K562 (cell line): ENCODE data around the gene OXSM. TPM values are rescaled to one million over a fixed set of nuclear protein-coding genes. Genes with fewer than 3 reads are reported as not detected.

Source experiments
- CREBBP ChIP-seq: IDR thresholded peaks from one replicate; pipeline ENCODE4 v1.6.1; 2012; ENCODE audit warnings: low read depth, mild to moderate bottlenecking, control low read depth, inconsistent platforms, low read length
- MYC ChIP-seq, 2 experiments: fragments of 250-450 bp in 1 of 2; sonication (Bioruptor Pico) in 1 of 2; IDR thresholded peaks; 2 replicates each; pipeline versions ENCODE4 v1.5.1 to v1.6.1; 2012 to 2021; ENCODE audit warnings: low read depth in 2 of 2, borderline replicate concordance in 1 of 2, improper control_type of control experiment in 1 of 2, low read length in 1 of 2, mild to moderate bottlenecking in 1 of 2, moderate library complexity in 1 of 2
- NFYB ChIP-seq: IDR thresholded peaks from 2 replicates; pipeline ENCODE4 v1.6.1; 2011; ENCODE audit warnings: mild to moderate bottlenecking, moderate library complexity; ENCODE audit not compliant: insufficient read length; ENCODE audit errors: extremely low read depth
- TEAD4 ChIP-seq, 2 experiments: sonication (generic) in 1 of 2; formaldehyde crosslinking in 1 of 2; IDR thresholded peaks; 2 replicates each; pipeline versions ENCODE4 v1.6.1 to v1.8.0; 2012 to 2022; ENCODE audit warnings: borderline replicate concordance in 1 of 2, inconsistent platforms in 1 of 2, low read length in 1 of 2, mild to moderate bottlenecking in 1 of 2, missing genetic modification reagents in 1 of 2
- ZMIZ1 ChIP-seq, 2 experiments: fragments of 150-350 bp in 1 of 2; IDR thresholded peaks; 2 replicates each; pipeline ENCODE4 v1.6.1; 2012 to 2016; ENCODE audit warnings: low read depth in 2 of 2, low read length in 2 of 2, mild to moderate bottlenecking in 1 of 2, moderate library complexity in 1 of 2
- polyA plus RNA-seq, 8 experiments: library from polyadenylated mRNA; depleted of rRNA in 4 of 8; stranded (reverse) in 5 of 8; unstranded in 3 of 8; fragments of >200 nt; fragmentation: Nextera tagmentation in 2 of 8; fragmentation: Illumina TruSeq in 1 of 8; extraction: Ambion mirVana in 2 of 8; extraction: Trizol in 1 of 8; gene quantifications; 2 replicates each; pipeline versions ENCODE4 v1.2.1 to v1.2.3, GENCODE V29; 2011 to 2014; ENCODE audit warnings: inconsistent platforms in 1 of 8, missing spikeins in 1 of 8
- total RNA-seq, 7 experiments: library from RNA; depleted of rRNA in 6 of 7; stranded (reverse); fragments of >200 nt in 6 of 7; fragmentation: Illumina TruSeq in 2 of 7; extraction: Trizol in 2 of 7; gene quantifications; 2 replicates each; pipeline versions ENCODE4 v1.2.1 to v1.2.3, GENCODE V29; 2011 to 2021; ENCODE audit warnings: low replicate concordance in 1 of 7
- TF ChIP-seq, protein P1 (sequence below), 3 experiments: fragments of 200-800 bp in 1 of 3; fragments of 250-450 bp in 1 of 3; fragments of 450-650 bp in 1 of 3; sonication (Bioruptor Pico) in 1 of 3; sonication (Bioruptor generic) in 1 of 3; formaldehyde crosslinking in 1 of 3; IDR thresholded peaks; 2 replicates each; pipeline versions ENCODE4 v1.6.1 to v1.8.0; 2016 to 2022; ENCODE audit warnings: mild to moderate bottlenecking in 2 of 3, missing genetic modification characterization in 2 of 3, missing compliant biosample characterization in 1 of 3, moderate library complexity in 1 of 3
- TF ChIP-seq, protein P2 (sequence below), 2 experiments: fragments of 200-800 bp in 1 of 2; sonication (Bioruptor generic) in 1 of 2; sonication (generic) in 1 of 2; formaldehyde crosslinking in 1 of 2; IDR thresholded peaks in 1 of 2; conservative IDR thresholded peaks in 1 of 2; 2 replicates each; pipeline versions ENCODE4 v1.5.0 to v1.6.1; 2016 to 2020; ENCODE audit warnings: missing compliant biosample characterization in 1 of 2, missing genetic modification characterization in 1 of 2, missing genetic modification reagents in 1 of 2
- TF ChIP-seq, protein P3 (sequence below), 2 experiments: fragments of 450-650 bp; conservative IDR thresholded peaks; 2 replicates each; pipeline ENCODE4 v1.6.1; 2017; ENCODE audit warnings: mild to moderate bottlenecking in 2 of 2, moderate library complexity in 2 of 2

Gene OXSM
- total and polyA plus RNA-seq, 9 of the 15 experiments (the other 6 are each of a cell fraction or from before 2014, with no cell fraction given): 24.0 to 107 (median 34.0) TPM

DNA sequence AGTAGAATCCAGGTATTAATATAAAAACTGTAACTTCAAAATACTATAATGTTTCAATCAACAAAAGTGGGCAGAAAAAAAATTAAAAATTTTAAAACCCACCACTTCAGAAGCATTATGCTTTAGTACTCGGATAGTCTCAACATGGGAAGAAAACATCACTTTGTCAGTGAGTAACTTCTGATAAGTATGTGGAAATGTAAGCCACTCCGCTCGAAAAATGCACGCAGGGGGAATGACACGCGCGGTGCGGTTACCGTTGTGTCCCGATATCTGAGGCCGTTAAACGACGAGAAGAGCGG is 7.3 kb upstream of the OXSM start (continued):
- TF ChIP-seq, protein P1, sequence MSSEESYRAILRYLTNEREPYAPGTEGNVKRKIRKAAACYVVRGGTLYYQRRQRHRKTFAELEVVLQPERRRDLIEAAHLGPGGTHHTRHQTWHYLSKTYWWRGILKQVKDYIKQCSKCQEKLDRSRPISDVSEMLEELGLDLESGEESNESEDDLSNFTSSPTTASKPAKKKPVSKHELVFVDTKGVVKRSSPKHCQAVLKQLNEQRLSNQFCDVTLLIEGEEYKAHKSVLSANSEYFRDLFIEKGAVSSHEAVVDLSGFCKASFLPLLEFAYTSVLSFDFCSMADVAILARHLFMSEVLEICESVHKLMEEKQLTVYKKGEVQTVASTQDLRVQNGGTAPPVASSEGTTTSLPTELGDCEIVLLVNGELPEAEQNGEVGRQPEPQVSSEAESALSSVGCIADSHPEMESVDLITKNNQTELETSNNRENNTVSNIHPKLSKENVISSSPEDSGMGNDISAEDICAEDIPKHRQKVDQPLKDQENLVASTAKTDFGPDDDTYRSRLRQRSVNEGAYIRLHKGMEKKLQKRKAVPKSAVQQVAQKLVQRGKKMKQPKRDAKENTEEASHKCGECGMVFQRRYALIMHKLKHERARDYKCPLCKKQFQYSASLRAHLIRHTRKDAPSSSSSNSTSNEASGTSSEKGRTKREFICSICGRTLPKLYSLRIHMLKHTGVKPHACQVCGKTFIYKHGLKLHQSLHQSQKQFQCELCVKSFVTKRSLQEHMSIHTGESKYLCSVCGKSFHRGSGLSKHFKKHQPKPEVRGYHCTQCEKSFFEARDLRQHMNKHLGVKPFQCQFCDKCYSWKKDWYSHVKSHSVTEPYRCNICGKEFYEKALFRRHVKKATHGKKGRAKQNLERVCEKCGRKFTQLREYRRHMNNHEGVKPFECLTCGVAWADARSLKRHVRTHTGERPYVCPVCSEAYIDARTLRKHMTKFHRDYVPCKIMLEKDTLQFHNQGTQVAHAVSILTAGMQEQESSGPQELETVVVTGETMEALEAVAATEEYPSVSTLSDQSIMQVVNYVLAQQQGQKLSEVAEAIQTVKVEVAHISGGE (CRISPR knock-in tag; IDR thresholded peaks at IDR 0.05): 0 out of 6 replicates have a peak, but pooled peaks of 1 of the 3 experiments have one; percentile 27
- TF ChIP-seq NFYB: no peak
- peak; percentile 63; the same call in 1 of the 2 replicates for TF ChIP-seq MYC (IDR thresholded peaks at IDR 0.05; ENCODE audit: low read depth, low read length)
- TF ChIP-seq MYC (CRISPR knock-in tag; IDR thresholded peaks at IDR 0.05; ENCODE audit: borderline replicate concordance, low read depth): no peak
- TF ChIP-seq, protein P2, sequence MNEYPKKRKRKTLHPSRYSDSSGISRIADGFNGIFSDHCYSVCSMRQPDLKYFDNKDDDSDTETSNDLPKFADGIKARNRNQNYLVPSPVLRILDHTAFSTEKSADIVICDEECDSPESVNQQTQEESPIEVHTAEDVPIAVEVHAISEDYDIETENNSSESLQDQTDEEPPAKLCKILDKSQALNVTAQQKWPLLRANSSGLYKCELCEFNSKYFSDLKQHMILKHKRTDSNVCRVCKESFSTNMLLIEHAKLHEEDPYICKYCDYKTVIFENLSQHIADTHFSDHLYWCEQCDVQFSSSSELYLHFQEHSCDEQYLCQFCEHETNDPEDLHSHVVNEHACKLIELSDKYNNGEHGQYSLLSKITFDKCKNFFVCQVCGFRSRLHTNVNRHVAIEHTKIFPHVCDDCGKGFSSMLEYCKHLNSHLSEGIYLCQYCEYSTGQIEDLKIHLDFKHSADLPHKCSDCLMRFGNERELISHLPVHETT (CRISPR knock-in tag; conservative IDR thresholded peaks at IDR 0.05 in 1 of 2, IDR thresholded peaks at IDR 0.05 in 1 of 2): peak in 1 of 2 experiments; percentile 79; a peak in 1 of 4 replicates
- 0 out of 2 replicates have a peak, but pooled peaks have one; percentile 6 for TF ChIP-seq TEAD4 (IDR thresholded peaks at IDR 0.05; ENCODE audit: low read length)
- TF ChIP-seq TEAD4 (CRISPR knock-in tag; IDR thresholded peaks at IDR 0.05; ENCODE audit: borderline replicate concordance): no peak
- TF ChIP-seq ZMIZ1 (IDR thresholded peaks at IDR 0.05; ENCODE audit: low read depth in 2 of 2, low read length in 2 of 2): no peak
- no peak for TF ChIP-seq CREBBP
- TF ChIP-seq, protein P3, sequence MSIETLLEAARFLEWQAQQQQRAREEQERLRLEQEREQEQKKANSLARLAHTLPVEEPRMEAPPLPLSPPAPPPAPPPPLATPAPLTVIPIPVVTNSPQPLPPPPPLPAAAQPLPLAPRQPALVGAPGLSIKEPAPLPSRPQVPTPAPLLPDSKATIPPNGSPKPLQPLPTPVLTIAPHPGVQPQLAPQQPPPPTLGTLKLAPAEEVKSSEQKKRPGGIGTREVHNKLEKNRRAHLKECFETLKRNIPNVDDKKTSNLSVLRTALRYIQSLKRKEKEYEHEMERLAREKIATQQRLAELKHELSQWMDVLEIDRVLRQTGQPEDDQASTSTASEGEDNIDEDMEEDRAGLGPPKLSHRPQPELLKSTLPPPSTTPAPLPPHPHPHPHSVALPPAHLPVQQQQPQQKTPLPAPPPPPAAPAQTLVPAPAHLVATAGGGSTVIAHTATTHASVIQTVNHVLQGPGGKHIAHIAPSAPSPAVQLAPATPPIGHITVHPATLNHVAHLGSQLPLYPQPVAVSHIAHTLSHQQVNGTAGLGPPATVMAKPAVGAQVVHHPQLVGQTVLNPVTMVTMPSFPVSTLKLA (conservative IDR thresholded peaks at IDR 0.05): peak in 1 of 2 experiments; percentile 56; a peak in 1 of 4 replicates
